Psoas muscle (tissue), 8 donors: ENCODE data around the gene TFR2. TPM values are rescaled to one million over a fixed set of nuclear protein-coding genes. Genes with fewer than 3 reads are reported as not detected.

Experiments used
- ATAC-seq, 4 donors: fragments of 200-7000 bp; cut with Tn5 transposase; one replicate each; pipeline ENCODE4 v1.9.1; 2020; ENCODE audit warnings: moderate library complexity in 3 of 4, mild to moderate bottlenecking in 2 of 4
- DNase-seq, 2 donors: peaks; one replicate each; pipeline ENCODE4 v3.0.0-alpha.2; 2020
- H3K27ac ChIP-seq: fragments of 200-600 bp; one replicate; pipeline ENCODE4 v1.8.0; 2022
- H3K27me3 ChIP-seq, 3 donors: fragments of 200-600 bp in 1 of 3; one replicate each; pipeline versions ENCODE4 v1.6.1 to v1.8.0; 2013 to 2022; ENCODE audit warnings: low read length in 2 of 3, mild to moderate bottlenecking in 2 of 3, moderate library complexity in 1 of 3; ENCODE audit not compliant: insufficient read depth in 3 of 3
- H3K36me3 ChIP-seq, 2 donors: fragments of 200-600 bp in 1 of 2; one replicate each; pipeline versions ENCODE4 v1.6.1 to v1.8.0; 2013 to 2022; ENCODE audit warnings: low read depth in 1 of 2, mild to moderate bottlenecking in 1 of 2, moderate library complexity in 1 of 2; ENCODE audit not compliant: insufficient read depth in 1 of 2
- H3K4me1 ChIP-seq: fragments of 200-600 bp; one replicate; pipeline ENCODE4 v1.8.0; 2022
- H3K4me3 ChIP-seq: fragments of 200-600 bp; one replicate; pipeline ENCODE4 v1.8.0; 2022; ENCODE audit warnings: mild to moderate bottlenecking
- H3K9me3 ChIP-seq: fragments of 200-600 bp; one replicate; pipeline ENCODE4 v1.8.0; 2022
- WGBS, 3 donors: extraction: QIAGEN DNeasy Blood & Tissue Kit; methylation state at CpG; one replicate each; pipeline versions ENCODE4 v1.1.6 to v1.1.7; 2013; 5-methylcytosine and 5-hydroxymethylcytosine counted together
- intact Hi-C, 2 donors: fragments of 100-400 bp; cut with DNase I; formaldehyde crosslinking; loops; one replicate each; pipeline versions ENCODE4 v1.11.0 to v1.14.2; 2022
- long read RNA-seq, 2 donors: library from polyadenylated mRNA; unstranded; transcript quantifications; one replicate each; pipeline ENCODE4 v2.0.0, GENCODE V29; 2021
- polyA plus RNA-seq, 3 donors: library from polyadenylated mRNA; stranded (reverse); fragments of 200-250 nt; gene quantifications; one replicate each; pipeline ENCODE4 v1.2.3, GENCODE V29; 2013
- total RNA-seq, 4 donors: library from RNA; stranded (reverse); fragmentation: NEBNext Ultra II Directional in 2 of 4; extraction: Animal tissue kit (Norgen Biotek cat#: 25700) in 2 of 4; gene quantifications; one replicate each; pipeline versions ENCODE4 v1.2.1 to v1.2.4, GENCODE V29; 2021 to 2023
- TF ChIP-seq, protein P1 (sequence below): fragments of 200-600 bp; IDR thresholded peaks from one replicate; pipeline ENCODE4 v1.8.0; 2022; ENCODE audit warnings: antibody characterized with exemption
- donor health status: healthy with polysubstance abuse.
- donor health status: DM: no; HTN: no; CAD: no; lungs with moderate emphysema.
- donor health status: Bipolar disorder and iron deficiency.
- donor health status: healthy.
- donor health status: DM: yes; HTN: yes; CAD: no.
- donor health status: DM: no; HTN: no; CAD: no.
- donor health status: DM: no; HTN: no; CAD: no.
- donor health status: DM: yes; HTN: yes; CAD: no.

Gene TFR2
- total RNA-seq (not detected), polyA plus RNA-seq (under 1 TPM in 2 of 3 donors, not detected in 1; 0.04 to 0.36 TPM)
- long read RNA-seq, donor 1, partial matches to known transcripts, result 0 of 2 reads
- long read RNA-seq, donor 1, other reads (novel, unspliced or antisense), result 2 of 2 reads
- long read RNA-seq, donor 2, partial matches to known transcripts, result 1 of 1 reads
- long read RNA-seq, donor 2, other reads (novel, unspliced or antisense), result 0 of 1 reads

- H3K4me1 ChIP-seq, result no peaks in the 10 kb centered on the region
- ATAC-seq, result no peak
- no peak for DNase-seq
- 56 to 63% (median 58%) methylated on average over 10 of the region's 10 CpGs for WGBS, 3 donors
- TF ChIP-seq, protein P1, sequence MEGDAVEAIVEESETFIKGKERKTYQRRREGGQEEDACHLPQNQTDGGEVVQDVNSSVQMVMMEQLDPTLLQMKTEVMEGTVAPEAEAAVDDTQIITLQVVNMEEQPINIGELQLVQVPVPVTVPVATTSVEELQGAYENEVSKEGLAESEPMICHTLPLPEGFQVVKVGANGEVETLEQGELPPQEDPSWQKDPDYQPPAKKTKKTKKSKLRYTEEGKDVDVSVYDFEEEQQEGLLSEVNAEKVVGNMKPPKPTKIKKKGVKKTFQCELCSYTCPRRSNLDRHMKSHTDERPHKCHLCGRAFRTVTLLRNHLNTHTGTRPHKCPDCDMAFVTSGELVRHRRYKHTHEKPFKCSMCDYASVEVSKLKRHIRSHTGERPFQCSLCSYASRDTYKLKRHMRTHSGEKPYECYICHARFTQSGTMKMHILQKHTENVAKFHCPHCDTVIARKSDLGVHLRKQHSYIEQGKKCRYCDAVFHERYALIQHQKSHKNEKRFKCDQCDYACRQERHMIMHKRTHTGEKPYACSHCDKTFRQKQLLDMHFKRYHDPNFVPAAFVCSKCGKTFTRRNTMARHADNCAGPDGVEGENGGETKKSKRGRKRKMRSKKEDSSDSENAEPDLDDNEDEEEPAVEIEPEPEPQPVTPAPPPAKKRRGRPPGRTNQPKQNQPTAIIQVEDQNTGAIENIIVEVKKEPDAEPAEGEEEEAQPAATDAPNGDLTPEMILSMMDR, result no peak
- H3K9me3 ChIP-seq, result no peaks in the 10 kb centered on the region
- no peaks in the 10 kb centered on the region for H3K36me3 ChIP-seq
- H3K27me3 ChIP-seq, result peaks cover 0 to 28% (median 13%) of the 10 kb centered on the region in 3 donors
- intact Hi-C loops, result no loop called here
- no peak within 1 kb of the TSS for H3K4me3 ChIP-seq
- no peak within 1 kb of the TSS for H3K27ac ChIP-seq
Measured at GRCh38 chr7:100641463-100641859, at the start of gene TFR2. TSS of gene TFR2 (minus strand) at chr7:100641552. CDS start at chr7:100641509, 43 bp downstream.

DNA sequence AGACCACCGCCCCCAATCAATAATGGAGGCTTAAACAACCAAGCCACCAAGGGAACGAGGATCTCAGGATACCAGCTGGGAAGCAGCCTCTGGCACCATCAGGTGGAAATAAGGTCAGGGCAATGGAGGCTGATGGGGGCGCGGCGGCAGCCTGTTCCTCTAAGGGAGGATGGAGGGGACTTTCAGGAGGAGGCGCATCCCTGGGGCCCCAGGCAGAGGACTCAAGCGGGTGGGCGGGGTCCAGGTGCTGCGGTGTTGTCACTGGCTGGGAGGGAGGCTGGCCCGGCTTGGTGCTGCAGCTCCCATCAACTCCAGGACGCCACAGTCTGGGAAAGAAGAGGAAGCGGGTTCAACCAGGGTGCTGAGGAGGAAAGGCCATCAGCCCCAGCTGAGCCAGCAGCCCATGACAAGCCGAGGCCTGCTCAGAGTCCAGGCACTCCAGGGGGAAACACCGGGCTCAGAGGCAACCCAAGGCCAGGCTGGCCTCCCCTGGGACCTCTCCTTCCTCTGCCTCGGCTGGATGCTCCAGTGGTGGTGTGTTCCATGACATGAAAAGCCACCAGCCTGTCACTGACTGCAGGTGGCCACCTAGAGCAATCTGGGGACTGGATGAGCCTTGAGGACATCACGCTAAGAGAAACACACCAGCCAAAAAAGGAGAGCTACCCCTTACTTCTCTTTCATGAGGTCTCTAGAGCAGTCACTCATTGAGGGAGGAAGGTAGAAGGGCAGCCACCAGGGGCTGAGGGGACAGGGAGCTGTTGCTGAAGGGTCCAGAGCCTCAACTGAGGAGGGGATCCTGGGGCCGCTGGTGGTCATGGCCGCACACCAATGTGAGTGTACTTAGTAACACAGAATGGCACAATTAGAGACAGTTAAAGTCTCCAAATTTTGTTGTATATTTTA lies 48.1 kb upstream of the TFR2 start:
- H3K27me3 ChIP-seq, result no peaks in the 10 kb centered on the region
- ATAC-seq (no peak), DNase-seq (peak in 1 of 2 donors; percentile 52)
- H3K36me3 ChIP-seq, result peaks cover 0 to 49% of the 10 kb centered on the region in 2 donors
- no peak overlapping the region for H3K27ac ChIP-seq
- TF ChIP-seq, protein P1, result no peak
- no peaks in the 10 kb centered on the region for H3K9me3 ChIP-seq
- H3K4me3 ChIP-seq, result no peak overlapping the region
- H3K4me1 ChIP-seq, result peaks cover 44% of the 10 kb centered on the region
- 83 to 86% (median 84%) methylated on average over 18 of the region's 18 CpGs for WGBS, 3 donors
- intact Hi-C loops, result loop anchor here (2.0 to 5.0 kb wide), 5 partner anchors 57 to 222 kb away; no protein-coding TSS in a partner anchor

DNA sequence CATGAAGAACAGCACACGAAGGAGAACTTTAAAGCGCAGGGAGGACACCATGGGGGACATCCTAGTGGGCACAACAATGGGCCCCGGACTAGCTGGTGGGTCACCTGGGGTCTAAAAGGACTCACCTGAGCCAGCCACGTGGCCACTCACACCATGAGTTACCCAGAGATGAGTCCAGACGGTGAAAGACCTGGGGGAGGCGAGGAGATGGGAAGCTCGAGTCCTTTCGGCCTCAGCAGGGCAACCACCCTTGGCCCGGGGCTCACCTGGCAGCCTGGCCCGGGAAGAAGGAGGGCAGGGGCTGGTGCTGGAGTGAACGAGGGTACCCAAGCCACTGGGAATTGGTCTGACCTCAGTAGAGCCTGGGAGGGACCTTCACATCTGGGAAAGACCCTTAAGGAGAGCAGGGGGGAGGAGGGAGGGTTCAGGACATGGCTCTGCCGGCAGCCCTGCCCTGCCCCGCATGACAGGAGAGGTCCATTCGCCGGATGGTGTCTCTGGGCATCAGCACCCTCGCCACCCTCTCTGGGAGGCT lies 47.0 kb upstream of the TFR2 start:
- Histone ChIP-seq H3K4me3 (no peak overlapping the region), H3K4me1 (peaks cover 44% of the 10 kb centered on the region), H3K27me3 (no peaks in the 10 kb centered on the region), H3K36me3 (peaks cover 0 to 60% of the 10 kb centered on the region in 2 donors), H3K9me3 (no peaks in the 10 kb centered on the region), H3K27ac (no peak overlapping the region)
- intact Hi-C loops, result loop anchor here in 1 of 2 donors (5.0 kb wide), 1 partner anchor 111 kb away; no protein-coding TSS in a partner anchor
- no peak for ATAC-seq
- DNase-seq, result peak in 1 of 2 donors; percentile 27
- TF ChIP-seq, protein P1, result no peak
- 75 to 90% (median 79%) methylated on average over 16 of the region's 16 CpGs for WGBS, 3 donors

- Histone ChIP-seq H3K4me1 (peaks cover 42% of the 10 kb centered on the region), H3K4me3 (no peak overlapping the region), H3K27ac (no peak overlapping the region), H3K9me3 (no peaks in the 10 kb centered on the region), H3K27me3 (no peaks in the 10 kb centered on the region), H3K36me3 (peaks cover 0 to 66% of the 10 kb centered on the region in 2 donors)
- 79 to 88% (median 81%) methylated on average over 23 to 25 of the region's 25 CpGs for WGBS, 3 donors
- DNase-seq (peak in 1 of 2 donors; percentile 37), ATAC-seq (no peak)
- TF ChIP-seq, protein P1, result no peak
- intact Hi-C loops, result loop anchor here in 1 of 2 donors (5.0 kb wide), 1 partner anchor 111 kb away; no protein-coding TSS in a partner anchor
Measured at GRCh38 chr7:100687751-100688300, 46.5 kb upstream of the TFR2 start.
